Stimulated activated CD8-positive, alpha-beta memory T cell treated with anti-CD3 and anti-CD28 coated beads, Interleukin-4, amount 100 ng/mL, for 48 hours (primary cell): ENCODE data around the gene LARGE1.

Source experiments
- DNase-seq: peaks from one replicate; pipeline ENCODE4 v3.0.0-alpha.2; 2020

Gene LARGE1

DNA sequence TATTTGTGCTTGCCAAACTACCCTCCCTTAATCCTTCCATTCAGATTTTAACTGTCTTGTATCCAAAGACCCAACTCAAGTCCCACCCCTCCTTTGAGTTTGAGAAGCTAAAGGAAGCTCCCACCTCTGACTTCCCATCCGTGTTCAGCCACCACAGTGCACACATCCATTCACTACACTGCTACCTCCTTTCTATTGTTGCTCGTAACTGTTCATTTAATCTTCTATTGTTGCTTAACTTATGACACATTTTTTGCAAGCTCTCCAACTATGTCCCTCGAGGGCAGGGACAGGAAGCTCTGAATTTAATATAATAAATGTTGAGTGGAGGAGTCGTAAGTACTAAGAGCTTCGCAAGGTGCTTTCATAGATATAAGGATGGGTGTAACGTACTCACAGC is 10.4 kb downstream of the LARGE1 start:
- no peak for DNase-seq

DNA sequence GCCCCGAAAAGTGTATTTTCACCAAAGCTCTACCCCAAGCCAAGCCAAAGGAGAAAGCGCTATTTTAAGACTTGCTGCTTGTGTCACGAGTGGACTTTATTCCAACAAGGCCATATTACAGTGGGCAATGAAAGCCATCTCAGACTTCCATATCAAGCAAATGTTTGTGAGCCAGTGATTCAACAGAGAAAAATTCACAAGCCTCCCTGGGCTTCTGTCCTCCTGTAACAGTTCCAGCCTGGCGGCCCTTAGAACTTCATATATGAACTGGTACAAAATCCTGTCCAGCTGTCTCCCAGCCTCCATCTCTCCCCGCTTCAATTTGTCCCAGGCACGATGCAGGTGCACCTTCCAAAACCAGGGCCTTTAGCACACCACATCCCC is 11.2 kb downstream of the LARGE1 start:
- no peak for DNase-seq

DNA sequence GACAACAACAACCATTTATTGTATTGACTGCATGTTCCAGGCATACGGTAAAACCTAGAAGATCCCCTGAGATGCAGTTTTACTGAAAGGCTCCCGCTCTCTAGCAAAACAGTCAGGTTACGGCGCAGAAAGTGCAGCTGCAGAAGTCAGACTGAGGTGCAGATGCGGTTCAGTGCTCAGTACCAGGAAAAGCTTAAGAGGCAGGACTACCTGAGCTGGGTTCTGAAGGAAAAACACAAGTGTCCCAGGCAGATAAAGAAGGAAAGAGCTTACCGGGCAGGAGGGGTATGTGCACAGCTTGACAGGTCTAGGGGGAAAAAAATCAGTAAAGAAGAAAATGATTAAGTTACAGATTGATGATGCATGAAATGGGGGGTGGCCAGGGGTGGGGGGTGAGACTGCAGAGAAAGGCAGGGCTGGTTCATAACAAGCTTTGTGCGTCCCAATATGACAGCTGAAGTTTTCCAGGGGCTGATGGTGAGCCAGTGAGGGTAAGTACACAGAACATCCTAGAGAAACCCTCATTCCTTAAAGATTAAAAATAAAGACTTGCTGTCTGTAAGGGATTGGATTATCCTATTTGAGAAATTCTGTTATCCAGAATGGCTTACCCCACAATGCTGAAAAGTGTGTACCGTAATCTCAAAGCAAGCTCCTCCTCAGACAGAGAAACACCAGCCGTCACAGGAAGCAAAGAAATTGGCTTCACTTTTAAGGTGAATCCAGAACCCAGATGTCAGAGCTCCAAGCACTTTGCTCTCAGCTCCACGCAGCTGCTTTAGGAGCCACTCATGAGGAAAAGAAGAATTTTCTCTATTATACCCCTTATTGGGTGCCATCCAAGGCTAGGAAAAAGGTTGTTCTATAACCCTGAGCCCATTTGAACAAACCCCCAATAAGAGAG is 11.9 kb downstream of the LARGE1 start:
- no peak for DNase-seq

DNA sequence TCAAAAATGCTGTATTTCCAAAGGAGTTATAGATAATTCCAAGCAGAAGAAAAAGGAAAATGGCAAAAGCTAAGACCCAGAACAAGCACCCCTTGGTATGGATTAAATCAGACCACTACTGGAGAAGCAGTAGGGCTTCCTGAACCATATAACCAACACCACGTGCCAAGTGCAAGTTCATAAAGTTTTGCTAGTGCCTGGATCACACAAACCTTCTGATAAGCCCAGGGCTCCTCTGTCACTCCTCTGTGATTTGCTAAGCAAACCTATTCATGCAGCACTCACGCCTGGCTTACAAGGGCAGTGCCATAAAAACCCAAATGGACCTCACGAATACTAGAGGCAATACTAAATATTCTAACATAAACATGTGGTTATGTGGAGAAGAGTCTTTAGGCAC is 13.3 kb downstream of the LARGE1 start:
- DNase-seq: no peak

DNA sequence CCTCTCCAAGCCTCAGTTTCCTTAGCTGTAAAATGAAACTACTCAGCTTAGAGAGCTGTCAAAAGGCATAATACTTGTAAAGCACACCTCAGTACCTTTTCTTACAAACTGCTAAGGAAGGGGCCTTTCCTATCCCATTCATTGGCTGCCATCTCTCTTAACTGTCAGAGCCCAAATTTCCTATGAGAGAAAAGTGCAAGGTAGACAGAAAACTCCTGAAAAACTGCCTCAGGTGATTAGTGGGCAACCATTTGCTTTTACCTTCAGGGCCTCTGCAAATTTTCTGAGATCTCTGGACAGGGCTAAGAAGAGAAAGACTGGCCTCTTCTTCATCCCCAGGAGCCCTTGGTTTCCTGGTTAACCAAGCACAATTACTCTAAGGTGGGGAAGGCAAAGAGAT is 13.8 kb downstream of the LARGE1 start:
- no peak for DNase-seq

DNA sequence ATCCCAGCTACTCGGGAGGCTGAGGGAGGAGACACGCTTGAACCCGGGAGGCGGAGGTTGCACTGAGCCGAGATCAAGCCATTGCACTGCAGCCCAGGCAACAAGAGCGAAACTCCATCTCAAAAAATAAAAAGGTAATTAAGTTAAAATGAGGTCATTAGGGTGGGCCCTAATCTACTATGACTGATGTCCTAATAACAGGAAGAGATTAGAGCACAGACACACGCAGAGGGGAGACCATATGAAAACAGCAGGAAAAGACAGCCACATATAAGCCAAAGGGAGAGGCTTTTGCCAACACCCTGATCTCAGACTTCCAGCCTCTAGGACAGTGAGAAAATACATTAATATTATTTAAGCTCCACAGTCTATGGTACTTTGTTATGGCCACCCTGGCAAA is 17.3 kb downstream of the LARGE1 start:
- DNase-seq: no peak

DNA sequence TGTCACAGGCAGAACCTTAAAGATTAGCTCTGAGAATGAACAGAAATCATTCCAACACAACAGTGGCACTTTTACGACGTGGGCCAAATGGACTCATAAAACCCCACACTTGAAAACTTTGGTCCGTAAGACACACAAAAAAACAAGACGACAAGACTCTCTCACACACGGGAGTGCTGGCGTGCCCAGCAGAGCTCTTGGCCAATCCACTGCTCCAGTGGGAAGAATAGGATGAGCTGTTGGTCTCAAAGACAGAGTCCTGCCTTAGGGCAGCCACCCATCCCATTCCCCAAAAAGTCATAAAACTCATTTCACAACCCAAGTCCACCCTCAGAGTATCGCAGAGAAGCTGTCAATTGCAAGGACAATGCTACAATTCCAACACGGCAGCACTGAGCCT is 18.2 kb downstream of the LARGE1 start:
- no peak for DNase-seq

DNA sequence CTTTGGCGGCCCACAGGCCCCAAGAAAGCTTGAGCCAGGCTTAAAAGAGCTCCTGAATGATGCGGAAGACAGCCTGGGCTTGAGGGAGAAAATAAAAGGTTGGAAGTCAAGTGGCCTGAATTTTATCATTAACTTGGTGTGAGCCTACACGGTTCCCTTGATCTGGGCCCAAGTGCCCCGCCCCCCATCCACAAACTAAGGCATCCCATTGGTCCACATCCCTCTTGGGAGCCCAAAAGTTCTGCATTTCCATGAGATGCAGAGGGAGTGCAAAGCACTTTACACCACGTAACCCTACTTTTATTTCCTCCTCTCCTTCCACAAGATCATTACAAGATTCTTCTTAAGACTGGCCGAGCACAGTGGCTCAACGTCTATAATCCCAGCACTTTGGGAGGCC is 22.2 kb downstream of the LARGE1 start:
- DNase-seq: no peak

DNA sequence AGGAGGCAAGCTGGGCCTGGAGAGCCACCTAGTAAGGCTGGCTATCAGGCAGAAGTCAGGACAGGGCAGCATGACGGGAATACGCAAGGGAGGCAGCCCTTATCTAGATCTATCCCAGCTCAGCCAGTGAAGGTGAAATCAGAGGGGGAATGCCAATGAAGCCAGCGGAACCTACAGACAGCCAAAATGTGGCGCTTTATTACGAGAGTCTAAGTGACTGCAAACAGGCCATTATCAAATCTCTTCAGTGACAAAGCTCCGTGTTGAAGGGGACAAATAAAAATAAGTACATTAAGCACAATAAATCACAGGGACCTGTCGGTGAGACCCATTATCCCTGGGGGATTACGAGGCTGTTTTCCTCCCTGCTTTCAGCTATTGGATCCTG is 22.8 kb downstream of the LARGE1 start:
- no peak for DNase-seq

DNA sequence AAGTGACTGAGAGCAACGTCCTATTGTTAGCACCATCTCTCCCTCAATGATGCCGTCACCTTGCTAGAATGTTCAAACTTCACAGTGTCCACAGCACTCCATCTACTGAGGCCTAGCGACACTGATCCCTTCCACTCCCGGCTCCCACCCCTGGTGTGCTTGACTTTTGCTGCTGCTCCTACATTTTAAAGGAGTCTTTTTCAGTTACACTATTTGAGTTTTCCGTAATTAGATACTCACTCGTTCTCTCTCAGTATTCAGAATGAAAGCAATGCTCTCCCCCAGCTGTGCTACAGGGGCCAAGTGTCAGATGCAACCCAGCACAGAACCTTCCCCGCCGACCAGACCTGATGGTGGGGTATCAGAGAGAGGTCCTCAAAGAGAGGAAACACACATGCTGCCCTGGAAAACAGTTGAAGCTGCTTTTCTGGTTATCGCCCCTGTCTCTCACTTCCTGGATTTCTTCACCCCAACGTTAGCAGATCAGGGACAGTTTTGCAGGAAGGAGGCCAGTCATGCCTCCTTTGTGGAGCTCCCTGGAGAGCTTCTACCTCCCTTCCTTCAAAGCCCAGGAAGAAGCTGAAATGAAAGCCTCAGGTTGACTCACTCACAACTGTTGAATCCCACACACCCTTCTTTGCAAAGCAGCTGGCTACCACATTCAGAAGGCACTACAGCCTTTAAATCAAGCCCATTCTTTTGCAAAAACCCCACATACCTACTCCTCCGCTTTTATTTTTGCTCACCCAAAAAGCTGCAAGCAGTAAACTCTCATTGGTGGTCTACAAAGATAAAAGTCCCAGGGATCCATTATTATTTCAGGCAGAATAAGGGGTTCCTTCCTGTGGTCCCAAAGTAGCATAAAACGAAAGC is 23.5 kb downstream of the LARGE1 start:
- DNase-seq: no peak

DNA sequence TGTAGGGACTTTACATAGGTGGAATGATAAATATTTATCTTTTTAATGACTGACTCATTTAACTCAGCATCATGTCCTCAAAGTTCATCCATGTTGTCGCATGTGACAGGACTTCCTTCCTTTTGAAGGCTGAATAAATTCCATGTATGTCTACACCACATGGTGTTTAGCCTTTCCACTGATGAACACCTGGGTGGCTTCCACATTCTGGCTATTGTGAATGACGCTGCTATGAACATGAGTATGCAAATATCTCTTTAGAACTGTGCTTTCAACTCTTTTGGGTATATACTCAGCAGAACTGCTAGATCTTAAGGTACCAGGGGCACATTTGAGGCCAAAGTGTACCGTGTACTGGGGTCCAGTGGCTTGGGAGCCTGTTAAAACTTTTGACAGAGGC is 24.1 kb downstream of the LARGE1 start:
- DNase-seq: no peak

DNA sequence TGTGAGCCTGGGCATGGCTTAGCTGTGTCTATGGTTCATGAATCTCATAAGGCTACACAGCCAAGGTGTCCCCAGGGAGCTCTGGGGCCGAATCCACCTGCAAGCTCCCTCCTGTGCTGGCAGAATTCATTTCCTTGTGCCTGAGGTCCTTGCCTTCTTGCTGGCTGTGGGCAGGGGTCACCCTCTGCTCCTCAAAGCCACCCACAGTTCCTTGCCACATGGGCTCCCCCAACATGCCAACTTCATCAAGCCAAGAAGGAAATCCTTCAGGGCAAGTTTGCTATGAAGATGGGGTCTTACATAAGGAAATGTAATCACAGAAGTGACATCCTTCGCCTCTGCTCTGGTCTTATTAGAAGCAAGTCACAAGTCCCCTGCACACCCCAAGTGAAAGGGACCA is 24.8 kb downstream of the LARGE1 start:
- no peak for DNase-seq

DNA sequence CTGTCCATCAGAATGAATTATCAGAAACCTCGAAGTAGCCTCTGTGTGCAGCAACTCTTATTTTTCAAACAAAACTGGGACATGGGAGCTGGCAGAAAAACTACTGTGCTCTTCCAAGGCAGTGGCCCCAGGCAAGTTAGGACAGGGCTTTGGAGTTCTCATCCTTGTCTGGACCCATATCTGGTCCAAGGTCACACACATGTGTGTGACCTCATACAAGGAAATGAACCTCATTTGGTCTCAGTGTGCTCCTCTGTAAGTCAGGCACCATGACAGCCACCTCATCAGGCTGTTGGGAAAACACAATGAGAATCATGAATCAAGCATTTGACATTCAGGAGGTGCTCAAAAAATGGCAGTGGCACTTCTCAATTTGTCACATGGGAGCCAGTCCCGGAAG is 25.8 kb downstream of the LARGE1 start:
- DNase-seq: no peak

DNA sequence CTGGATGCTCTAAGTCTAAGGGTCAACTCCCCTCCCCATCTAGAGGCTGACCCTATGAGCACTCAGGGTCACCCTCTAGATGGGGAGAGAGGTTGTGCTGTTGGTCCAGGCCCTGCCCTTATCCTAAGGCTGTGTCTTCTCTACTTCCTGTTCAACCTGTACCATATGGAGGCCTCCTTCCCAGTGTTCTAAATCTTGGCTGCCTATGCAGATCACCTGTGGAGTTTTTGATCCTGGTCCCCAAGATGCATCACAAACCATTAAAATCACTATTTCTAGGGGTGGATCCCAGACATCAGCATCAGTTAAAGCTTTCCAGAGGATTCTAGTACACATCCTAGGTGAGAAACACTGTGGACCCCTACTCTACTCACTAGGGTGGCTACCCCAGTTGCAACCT is 26.2 kb downstream of the LARGE1 start:
- DNase-seq: no peak

DNA sequence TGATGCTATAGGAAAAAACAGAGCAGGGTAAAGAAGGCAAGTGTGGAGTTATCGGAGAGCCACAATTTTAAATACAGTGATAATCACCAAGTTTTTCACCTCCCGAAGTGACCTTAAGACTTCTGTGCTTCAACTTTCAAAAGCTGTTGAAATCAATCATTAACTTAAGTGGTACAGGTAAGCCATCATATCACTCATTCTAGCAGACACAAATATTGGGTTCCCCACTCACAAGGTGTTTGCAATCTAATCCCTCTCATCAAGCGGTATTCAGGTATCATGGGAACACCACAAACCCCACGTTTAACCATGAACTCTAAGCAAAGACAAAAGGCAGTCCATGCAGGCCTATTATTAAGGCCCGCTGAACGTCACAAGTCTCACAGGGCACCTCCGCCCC is 26.8 kb downstream of the LARGE1 start:
- no peak for DNase-seq

DNA sequence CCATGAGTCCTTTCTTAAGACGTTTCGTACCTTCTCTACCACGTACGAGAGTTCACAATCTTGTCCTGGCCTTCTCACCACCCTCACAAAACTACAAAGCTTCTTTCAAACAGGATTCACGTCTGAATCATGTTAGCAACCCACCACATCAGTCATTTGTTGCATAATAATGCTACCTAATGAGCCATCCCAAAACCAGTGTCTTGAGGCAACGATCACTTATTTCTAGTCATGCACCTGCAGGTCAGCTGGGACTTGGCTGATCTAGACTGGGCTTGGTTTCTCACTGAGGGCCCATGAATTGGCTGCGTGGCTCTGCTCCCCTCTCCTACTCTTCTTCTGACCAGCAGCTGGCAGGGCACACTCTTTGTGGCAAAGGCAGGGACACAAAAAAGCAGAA is 28.3 kb downstream of the LARGE1 start:
- DNase-seq: no peak

DNA sequence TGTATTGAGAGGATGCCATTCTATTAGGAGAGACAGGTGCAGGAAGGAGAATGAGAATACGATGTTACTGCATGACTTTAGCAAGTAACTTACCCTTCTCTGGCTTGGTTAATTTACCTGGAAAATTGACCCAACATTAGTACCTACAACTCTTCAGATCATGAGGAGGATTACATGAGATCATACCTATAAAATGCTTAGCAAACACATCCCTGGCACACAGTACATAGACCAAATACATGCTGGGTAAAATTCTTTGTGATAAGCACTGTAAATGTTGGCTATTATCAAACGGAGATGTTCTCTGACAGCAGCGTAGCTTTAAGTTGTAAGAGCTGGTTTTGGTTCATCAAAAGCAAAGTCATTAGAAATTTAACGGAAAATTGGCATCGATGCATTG is 28.8 kb downstream of the LARGE1 start:
- DNase-seq: no peak

DNA sequence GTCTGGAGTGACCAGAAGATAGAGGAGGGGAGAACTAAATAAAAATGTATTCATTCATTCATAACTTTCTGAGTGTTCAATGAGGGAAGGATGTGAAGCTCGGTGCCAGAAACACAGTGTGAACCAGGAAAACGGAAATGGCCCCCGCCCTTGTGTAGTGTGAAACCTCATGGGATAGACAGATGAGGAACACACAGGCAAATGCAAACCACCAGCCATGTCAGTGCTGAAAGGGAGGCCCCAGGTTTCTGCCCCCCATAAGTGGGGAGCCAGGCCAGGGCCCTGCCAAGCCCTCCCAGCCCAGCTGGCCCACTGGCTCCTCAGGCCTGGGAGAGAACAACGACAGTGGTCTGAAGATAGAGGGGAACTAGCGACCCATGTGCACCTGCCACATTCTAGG is 30.5 kb downstream of the LARGE1 start:
- DNase-seq: no peak

DNA sequence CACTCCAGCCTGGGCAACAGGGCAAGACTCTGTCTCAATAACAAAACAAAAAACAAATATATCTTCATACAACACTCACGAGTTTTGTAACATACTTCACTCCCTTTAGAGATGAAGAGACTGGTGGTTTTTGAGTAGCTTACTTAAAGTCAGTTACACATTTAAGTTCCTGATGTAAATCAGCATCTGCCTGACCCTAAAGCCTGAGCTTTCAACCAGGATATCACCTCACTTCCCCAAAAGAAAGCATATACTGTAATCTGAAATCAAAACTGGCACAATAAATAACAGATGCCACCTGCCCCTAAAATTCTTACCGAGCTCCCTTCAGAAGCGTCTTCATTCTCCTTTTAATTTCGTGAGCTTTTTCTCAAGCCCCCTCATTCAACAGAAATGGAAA is 31.5 kb downstream of the LARGE1 start:
- no peak for DNase-seq

DNA sequence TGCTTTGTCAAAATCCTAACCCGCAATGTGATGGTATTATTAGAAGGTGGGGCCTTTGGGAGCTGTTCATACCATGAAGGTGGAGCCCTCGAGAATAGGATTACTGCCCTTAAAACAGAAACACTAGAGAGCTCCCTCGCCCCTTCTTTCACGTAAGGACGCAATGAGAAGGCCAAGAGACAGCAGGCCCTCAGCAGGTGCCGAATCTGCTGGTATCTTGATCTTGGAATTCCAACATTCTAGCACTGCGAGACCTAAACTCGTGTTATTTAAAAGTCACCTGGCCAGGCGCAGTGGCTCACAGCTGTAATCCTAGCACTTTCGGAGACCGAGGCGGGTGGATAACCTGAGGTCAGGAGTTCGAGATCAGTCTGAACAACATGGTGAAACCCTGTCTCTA is 33.1 kb downstream of the LARGE1 start:
- no peak for DNase-seq

DNA sequence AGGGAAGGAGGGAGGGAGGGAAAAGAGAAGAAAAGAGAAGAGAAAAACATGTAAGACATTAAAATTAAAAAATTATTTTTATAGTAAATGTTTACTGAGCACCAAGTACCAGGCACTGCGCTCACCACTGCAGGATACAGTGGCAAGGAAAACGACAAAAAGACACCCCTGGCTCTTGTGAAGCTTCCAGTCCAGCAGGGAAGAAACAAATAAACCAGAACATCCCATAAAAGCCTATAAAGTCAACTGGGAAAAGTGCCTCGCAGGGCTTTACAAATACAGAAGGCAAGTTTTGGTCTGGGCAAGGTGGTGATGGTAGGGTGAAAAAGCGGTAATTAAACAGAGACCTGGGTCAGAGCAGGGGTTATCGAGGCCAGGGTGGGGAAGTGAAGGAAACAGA is 33.6 kb downstream of the LARGE1 start:
- DNase-seq: no peak

DNA sequence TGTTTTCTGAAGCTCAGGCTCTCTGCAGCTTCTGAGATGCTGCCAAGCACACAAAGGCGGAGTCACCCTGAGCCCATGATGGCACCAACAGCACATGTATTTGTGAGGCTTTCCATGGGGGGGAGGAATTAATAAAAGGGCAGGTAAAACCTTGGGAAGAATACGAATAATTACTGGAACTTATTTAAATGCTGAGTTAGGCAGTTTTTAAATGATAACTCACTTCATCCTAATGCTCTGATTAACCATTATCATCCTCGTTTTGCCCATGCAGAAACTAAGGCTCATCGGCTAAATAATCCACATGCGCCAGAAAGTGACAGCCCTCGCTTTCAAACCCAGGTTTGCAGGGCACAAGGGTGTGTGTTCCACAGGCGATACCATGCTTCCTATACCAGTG is 35.4 kb downstream of the LARGE1 start:
- no peak for DNase-seq

DNA sequence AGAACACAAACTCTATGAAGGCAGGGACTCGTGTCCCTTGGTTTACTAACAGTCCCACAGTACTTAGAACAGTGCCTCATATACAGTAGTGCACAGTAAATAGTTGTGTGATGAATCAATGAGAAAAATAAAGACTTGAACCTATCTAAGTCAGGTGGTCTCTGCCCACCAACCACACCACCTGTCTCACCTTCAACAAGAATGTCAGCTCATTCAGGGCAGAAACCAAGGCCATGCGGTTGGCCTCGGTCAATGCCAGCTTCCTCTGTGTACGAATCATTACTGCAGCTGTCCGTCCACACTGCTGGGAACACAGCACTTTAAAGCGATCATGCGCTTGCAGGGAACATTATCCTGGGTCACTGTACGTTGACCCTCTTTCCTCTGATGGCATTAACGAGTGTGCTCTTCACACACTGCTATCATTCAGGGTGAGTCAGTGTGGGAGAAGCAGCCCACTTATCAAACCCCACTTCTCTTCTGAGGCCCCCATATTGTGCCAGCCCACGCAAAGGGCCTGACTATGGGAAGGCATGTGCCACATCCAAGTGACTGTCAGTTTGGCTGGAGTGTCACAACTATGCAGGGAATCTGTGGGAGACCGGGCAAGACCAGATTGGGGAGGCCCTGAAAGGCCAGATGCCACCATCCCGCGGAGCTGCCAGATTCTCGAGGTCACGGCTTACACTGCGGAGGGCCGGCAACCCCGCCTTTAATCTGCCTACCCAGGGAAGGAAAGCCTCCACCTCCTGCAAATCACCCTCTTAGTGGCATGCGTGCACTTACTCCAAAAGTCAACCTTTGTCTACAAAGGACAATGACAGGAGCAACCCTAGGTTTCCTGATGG is 36.1 kb downstream of the LARGE1 start:
- DNase-seq: no peak
